NCI-H2196 treated with DMSO at 0.1 percent for 48 hours (cell line): ENCODE measurements around the gene SYCP2.
A peak's percentile ranks its signal among the peaks of the same experiment; 100 is the strongest.
"Not testable (repeated sequence)": the region's sequence is repeated elsewhere in the genome, so short reads cannot be mapped to it uniquely, and the experiment has no call there.

ENCODE experiments used
- DNase-seq: peaks from one replicate; lab custom pipeline; 2025; ENCODE audit not compliant: unreplicated experiment; lab: John Stamatoyannopoulos, UW

The SYCP2 gene

DNA sequence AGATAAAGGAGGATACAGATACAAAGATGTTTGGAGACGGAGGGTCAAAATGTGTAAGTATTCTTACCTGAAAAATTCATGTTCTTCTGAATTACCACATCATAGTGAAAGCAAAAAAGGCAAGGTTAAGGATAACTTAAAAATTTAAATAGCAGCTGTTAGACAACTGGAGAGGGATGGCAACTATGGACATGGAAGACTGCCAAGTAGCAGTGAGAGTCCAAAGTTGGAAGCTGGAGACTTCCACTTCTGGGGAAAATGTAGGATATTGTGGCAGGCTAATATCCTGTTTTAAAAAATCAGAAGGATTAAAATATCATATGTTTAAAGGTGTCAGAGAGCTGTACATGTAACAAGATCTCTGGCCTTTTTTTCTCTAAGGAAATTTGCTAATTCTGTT lies 29.8 kb downstream of the SYCP2 start:
- no peak for DNase-seq

DNA sequence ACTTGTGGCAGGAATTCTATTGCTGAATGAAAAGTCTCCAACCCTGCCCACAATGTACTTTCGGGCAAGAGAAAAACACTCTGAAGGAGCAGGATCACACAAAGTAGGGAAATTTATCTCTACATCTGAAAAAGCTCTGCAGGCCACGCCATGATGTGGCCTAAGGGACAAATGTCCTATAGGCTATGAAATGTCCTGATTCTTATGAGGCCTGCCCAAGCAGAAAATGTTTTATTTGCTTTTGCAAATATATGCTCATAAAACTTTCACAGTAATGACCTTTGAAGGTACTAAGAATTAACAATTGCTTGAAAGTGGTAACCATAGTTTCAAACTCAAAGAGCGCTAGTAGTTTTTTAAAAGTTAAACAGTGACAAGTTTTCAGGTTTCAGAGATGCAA lies 31.0 kb downstream of the SYCP2 start:
- no peak for DNase-seq

GRCh38 chr20:59895908-59896307 lies 37.5 kb downstream of the SYCP2 start:
- DNase-seq: no peak

DNA sequence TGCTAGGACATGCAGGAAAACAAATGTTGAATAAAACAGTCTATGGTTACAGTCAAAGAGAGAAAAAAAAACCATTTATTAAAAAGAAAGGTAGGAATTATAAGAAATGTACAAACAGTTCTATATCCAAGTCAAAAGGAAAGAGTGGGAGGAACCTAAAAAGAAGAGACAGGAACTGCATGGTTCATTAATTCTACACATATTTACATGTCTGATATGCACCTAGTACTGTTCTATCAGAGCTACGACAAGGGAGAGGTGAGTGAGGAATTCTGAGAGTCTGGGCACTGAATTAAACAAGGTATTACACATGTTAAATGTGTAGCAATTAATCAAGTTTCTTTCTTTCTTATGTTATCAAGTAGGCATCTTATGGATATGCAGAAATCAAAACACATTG lies 41.9 kb downstream of the SYCP2 start:
- DNase-seq: no peak

- DNase-seq: not testable (repeated sequence)
Observed at GRCh38 chr20:59890035-59890434, 43.4 kb downstream of the SYCP2 start.

GRCh38 chr20:59888050-59888449 lies 45.4 kb downstream of the SYCP2 start:
- DNase-seq: no peak

DNA sequence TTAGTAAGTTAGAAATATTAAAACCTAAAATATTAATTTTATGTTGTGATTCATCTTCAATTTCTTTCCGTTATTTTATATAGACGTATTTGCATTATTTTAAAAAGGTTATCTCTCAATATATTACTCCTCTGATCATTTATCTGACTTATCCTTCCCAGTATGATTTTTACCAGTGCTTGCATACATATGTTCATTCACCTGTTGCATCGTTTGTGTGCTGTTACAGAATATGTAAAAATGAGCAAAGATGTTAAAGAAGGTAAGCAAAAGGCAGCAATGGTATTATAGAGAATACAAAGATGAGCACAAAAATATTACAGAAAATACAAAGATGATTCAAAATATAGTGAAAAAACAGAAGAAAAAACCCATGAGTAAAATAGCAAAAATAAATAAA lies 48.9 kb downstream of the SYCP2 start:
- no peak for DNase-seq

DNA sequence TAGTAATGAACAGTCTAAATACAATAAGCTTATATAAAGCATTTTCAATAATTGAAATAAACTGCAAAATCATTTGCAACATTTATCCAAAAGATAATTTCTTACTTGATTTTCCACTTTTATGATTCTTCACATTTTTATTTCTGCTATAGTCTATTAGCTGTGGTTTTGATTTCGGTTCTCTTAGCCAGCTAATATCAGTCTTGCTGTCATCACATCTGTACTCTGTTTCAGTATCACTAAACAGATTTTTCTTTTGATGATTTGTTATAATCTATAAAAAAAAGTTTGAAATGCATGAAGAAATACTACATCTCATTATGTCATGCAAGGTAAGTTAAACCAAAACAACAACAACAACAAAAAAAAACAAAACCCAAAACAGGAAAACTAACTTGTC lies 53.2 kb downstream of the SYCP2 start:
- no peak for DNase-seq

GRCh38 chr20:59873409-59873808 lies 60.0 kb downstream of the SYCP2 start:
- DNase-seq: no peak

- DNase-seq: no peak
Observed at GRCh38 chr20:59871096-59871495, 62.3 kb downstream of the SYCP2 start.

DNA sequence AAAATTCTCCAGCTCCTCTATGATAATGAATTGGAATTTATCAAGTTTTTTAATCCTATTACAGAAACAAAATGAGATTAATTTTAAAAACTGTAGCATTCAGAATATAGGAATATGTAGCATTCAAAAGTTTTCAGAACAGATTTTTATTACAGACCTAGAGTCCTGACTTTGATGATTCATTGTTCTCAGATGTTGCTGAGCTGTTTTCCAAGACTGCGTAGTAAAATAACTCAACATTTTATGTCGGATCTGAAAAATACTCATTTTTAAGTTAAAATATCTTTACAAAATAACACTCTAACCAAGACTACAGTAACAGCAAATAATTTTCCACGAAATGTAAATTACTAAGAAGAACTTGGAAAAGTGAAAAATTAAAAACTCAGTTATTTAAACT lies 67.1 kb downstream of the SYCP2 start:
- DNase-seq: no peak

GRCh38 chr20:59864726-59865125 lies 68.7 kb downstream of the SYCP2 start:
- DNase-seq: no peak

DNA sequence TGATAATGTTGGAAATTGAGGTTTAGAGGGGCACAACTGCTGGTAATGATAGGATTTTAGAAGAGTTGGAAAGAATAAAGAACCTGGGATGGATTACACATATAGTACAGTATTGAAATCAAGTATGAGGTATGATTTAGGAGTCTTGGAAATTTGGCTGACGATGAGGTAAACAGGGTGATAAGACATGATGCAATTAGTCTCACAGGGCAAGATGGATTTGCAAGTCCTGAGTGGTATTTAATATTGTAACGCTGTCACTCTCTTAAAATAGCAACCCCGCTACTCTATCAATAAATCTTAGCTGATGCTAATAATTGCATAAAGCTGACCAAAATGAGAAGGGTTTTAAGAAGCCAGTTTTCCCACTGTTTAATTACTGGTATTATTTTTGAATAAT lies 70.4 kb downstream of the SYCP2 start:
- DNase-seq: no peak

DNA sequence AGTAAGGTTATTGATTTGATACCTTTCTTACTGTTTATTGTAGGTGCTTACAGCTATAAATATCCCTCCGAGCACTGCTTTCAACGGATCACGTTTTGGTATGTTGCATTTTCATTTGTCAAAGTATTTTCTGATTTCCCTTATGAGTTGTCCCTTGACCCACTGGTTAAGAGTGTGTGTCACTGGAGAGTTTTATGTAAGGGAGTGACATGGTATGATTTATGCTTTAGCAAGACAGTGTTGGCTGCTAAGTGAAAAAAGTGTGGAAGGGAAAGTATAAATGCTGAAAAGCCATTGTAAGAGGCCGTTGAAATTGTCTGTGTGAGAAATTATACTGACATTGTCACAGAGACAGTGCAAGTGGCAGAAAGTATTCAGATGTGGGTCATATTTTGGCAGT lies 72.0 kb downstream of the SYCP2 start:
- DNase-seq: no peak

- DNase-seq: no peak
Observed at GRCh38 chr20:59858425-59858824, 75.0 kb downstream of the SYCP2 start.

GRCh38 chr20:59857966-59858365 lies 75.5 kb downstream of the SYCP2 start:
- DNase-seq: no peak

GRCh38 chr20:59856941-59857340 lies 76.5 kb downstream of the SYCP2 start:
- DNase-seq: not testable (repeated sequence)

GRCh38 chr20:59856526-59856925 lies 76.9 kb downstream of the SYCP2 start:
- DNase-seq: not testable (repeated sequence)

DNA sequence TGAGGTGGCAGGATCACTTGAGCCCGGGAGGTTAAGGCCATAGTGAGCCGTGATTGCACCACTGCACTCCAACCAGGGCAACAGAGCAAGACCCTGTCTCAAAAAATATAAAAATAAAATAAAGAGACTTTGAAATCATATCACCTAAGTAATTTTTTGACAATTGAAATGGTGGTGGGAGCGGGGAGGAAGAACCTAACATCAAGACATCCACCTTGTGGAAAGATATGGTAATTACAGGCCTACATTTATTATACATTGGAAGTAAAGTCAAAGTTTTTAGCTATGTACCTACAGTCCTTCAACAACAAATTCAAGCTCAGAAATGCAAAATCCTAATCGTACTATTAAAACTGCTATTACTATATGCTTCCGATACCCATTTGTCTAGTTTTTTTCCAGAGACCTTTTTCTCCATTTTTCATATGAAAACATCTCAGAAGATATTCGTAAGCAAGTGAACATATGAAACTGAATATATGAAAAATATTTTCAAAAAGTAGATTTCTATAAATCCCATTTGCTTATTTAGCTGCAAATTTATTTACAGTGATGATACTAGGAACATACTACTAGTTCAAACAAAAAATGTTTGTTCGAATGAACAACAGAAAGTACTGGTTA lies 83.3 kb downstream of the SYCP2 start:
- peak; percentile 31 for DNase-seq

GRCh38 chr20:59848182-59848581 lies 85.3 kb downstream of the SYCP2 start:
- no peak for DNase-seq

DNA sequence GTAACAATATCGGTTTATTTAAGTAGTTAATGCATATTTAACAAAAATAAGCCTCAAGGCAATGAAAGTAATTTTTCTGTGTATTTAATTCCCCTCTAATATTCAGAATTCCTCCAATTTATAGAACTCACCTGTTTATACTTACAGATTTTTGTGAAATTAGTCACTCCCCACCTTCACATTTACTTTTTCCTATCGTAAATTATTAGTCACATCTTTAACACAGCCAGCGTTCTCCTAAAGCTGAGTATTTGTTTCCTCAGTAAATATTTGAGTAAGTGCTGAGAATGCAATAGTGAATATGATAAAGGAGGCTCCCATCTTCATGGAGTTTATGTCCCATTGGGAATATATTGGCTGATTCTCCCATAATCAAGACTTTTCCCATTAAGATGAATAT lies 88.0 kb downstream of the SYCP2 start:
- no peak for DNase-seq

GRCh38 chr20:59839400-59839799 lies 94.0 kb downstream of the SYCP2 start:
- no peak for DNase-seq

DNA sequence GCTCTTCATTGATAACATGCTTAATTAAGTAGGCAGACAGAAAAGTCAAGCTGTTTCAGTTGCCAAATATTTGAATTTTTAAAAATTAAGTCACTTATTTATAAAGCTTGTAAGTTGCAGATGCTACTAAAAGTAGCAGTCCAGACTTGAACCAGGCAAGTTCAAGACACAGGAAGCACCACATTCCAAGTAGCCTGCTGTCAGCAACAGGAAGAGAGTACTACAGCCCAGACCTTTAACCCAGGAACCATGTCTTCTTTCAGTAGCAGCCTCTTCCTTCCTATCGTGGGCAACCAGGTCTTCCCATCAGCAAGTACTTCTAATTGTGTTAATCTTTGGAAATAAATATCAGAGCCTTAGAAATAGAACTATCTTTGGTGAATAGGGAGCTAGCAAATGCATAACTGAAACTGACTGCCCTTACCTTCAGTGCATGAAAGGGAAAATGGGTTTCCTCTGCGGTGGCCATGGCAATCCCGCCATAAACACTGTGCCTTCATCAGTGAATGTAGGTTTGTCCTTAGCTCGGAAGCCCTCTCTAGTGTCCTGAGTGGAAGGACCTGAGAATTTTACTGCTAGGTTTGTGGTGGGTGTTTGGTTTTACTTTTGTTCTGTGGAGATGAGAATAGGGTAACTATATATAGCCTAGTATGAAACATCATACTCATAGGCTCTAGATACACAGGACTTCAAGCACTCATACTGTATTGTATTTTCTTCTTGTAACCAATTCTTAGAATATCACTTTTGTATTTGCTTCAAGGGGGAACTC lies 95.6 kb downstream of the SYCP2 start:
- no peak for DNase-seq
